Immature natural killer cell (primary cell): ENCODE results near the gene BACH1. TPM values are rescaled to one million over a fixed set of nuclear protein-coding genes. Genes with fewer than 3 reads are reported as not detected.

Source experiments
- DNase-seq, 3 donors: peaks; one replicate each; pipeline ENCODE4 v3.0.0; 2022; ENCODE audit warnings: mixed read lengths in 1 of 3
- H3K27ac Mint-ChIP-seq, 6 donors: one replicate each; pipeline ENCODE4 v1.8.0; 2020; ENCODE audit warnings: mixed read lengths in 6 of 6, mild to moderate bottlenecking in 5 of 6, inconsistent platforms in 4 of 6, moderate library complexity in 3 of 6
- H3K27me3 Mint-ChIP-seq, 3 donors: one replicate each; pipeline ENCODE4 v1.8.0; 2020 to 2021; ENCODE audit warnings: low read depth in 3 of 3, mild to moderate bottlenecking in 3 of 3, mixed read lengths in 3 of 3, moderate library complexity in 3 of 3, inconsistent platforms in 1 of 3
- H3K36me3 Mint-ChIP-seq, 3 donors: one replicate each; pipeline ENCODE4 v1.8.0; 2020; ENCODE audit warnings: mixed read lengths in 3 of 3, inconsistent platforms in 2 of 3, mild to moderate bottlenecking in 2 of 3
- H3K4me1 Mint-ChIP-seq, 2 donors: one replicate each; pipeline ENCODE4 v1.8.0; 2020; ENCODE audit warnings: inconsistent platforms in 2 of 2, mild to moderate bottlenecking in 2 of 2, mixed read lengths in 2 of 2, moderate library complexity in 1 of 2
- H3K4me3 Mint-ChIP-seq, 5 donors: one replicate each; pipeline ENCODE4 v1.8.0; 2020; ENCODE audit warnings: mild to moderate bottlenecking in 5 of 5, mixed read lengths in 5 of 5, inconsistent platforms in 3 of 5, moderate library complexity in 3 of 5
- H3K9me3 Mint-ChIP-seq, 6 donors: one replicate each; pipeline ENCODE4 v1.8.0; 2020; ENCODE audit warnings: mild to moderate bottlenecking in 6 of 6, mixed read lengths in 6 of 6, inconsistent platforms in 4 of 6, moderate library complexity in 3 of 6
- polyA plus RNA-seq, 3 donors: library from polyadenylated mRNA; unstranded; fragments of 300-500 nt; fragmentation: Illumina TruSeq; gene quantifications; one replicate each; pipeline ENCODE4 v1.2.3, GENCODE V29; 2021

Gene BACH1
- polyA plus RNA-seq, 3 donors from 2014 or later, result 10.1 to 30.2 (median 17.4) TPM

DNA sequence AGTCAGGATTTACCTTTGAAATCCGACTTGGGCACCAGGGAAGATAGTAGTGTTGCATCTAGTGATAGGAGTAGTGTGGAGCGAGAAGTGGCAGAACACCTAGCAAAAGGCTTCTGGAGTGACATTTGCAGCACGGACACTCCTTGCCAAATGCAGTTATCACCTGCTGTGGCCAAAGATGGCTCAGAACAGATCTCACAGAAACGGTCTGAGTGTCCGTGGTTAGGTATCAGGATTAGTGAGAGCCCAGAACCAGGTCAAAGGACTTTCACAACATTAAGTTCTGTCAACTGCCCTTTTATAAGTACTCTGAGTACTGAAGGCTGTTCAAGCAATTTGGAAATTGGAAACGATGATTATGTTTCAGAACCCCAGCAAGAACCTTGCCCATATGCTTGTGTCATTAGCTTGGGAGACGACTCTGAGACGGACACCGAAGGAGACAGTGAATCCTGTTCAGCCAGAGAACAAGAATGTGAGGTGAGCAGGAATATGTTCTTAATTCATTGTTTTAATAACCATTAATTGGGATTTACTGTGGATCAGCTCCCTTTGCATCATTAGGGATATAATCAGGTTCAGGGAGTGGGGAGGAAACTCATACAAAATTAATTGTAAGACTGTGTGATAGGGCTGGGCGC is 28.3 kb downstream of the BACH1 start:
- Mint-ChIP-seq H3K27ac (peak overlapping the region in 1 of 6 donors; percentile 21), H3K27me3 (no peaks in the 10 kb centered on the region), H3K4me1 (peaks cover 2 to 39% of the 10 kb centered on the region in 2 donors), H3K4me3 (no peak overlapping the region), H3K9me3 (no peaks in the 10 kb centered on the region), H3K36me3 (peaks cover 3 to 25% (median 13%) of the 10 kb centered on the region in 3 donors)
- DNase-seq, result no peak

DNA sequence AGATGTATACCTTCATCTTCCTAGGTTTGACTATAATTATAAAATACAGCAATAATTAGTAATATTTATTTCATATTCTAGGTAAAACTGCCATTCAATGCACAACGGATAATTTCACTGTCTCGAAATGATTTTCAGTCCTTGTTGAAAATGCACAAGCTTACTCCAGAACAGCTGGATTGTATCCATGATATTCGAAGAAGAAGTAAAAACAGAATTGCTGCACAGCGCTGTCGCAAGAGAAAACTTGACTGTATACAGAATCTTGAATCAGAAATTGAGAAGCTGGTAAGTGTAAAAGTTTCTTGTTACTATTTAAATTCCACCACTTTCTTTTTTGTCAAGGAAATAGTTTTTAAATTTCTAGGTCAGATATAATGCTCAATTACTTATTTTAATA is 30.7 kb downstream of the BACH1 start:
- H3K9me3 Mint-ChIP-seq, result no peaks in the 10 kb centered on the region
- H3K27ac Mint-ChIP-seq, result no peak overlapping the region
- H3K4me3 Mint-ChIP-seq, result no peak overlapping the region
- H3K4me1 Mint-ChIP-seq, result peaks cover 0 to 32% of the 10 kb centered on the region in 2 donors
- no peak for DNase-seq
- H3K27me3 Mint-ChIP-seq, result no peaks in the 10 kb centered on the region
- peaks cover 0 to 24% (median 16%) of the 10 kb centered on the region in 3 donors for H3K36me3 Mint-ChIP-seq

DNA sequence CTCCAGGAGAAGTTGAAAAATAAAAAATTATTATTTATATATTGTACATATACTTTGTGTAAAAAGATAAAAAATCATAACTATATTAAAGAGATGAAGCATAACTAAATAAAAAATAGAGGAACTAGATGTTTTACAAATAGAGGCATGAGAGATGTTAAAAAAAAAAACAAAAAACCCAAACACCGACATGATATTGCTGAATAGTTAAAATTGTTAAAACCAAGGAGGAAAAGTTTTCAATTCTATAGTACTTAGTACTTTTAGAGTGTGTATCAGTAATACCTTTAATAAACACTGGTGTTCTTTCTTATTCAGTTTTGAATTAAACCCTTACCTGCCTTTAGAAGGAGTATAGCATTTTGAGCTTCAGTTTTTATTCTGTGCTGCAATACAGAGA is 32.1 kb downstream of the BACH1 start:
- H3K27ac Mint-ChIP-seq, result peak overlapping the region in 1 of 6 donors; percentile 39
- no peaks in the 10 kb centered on the region for H3K9me3 Mint-ChIP-seq
- peaks cover 5 to 38% of the 10 kb centered on the region in 2 donors for H3K4me1 Mint-ChIP-seq
- H3K27me3 Mint-ChIP-seq, result no peaks in the 10 kb centered on the region
- DNase-seq, result no peak
- H3K36me3 Mint-ChIP-seq, result peaks cover 0 to 24% (median 16%) of the 10 kb centered on the region in 3 donors
- no peak overlapping the region for H3K4me3 Mint-ChIP-seq

DNA sequence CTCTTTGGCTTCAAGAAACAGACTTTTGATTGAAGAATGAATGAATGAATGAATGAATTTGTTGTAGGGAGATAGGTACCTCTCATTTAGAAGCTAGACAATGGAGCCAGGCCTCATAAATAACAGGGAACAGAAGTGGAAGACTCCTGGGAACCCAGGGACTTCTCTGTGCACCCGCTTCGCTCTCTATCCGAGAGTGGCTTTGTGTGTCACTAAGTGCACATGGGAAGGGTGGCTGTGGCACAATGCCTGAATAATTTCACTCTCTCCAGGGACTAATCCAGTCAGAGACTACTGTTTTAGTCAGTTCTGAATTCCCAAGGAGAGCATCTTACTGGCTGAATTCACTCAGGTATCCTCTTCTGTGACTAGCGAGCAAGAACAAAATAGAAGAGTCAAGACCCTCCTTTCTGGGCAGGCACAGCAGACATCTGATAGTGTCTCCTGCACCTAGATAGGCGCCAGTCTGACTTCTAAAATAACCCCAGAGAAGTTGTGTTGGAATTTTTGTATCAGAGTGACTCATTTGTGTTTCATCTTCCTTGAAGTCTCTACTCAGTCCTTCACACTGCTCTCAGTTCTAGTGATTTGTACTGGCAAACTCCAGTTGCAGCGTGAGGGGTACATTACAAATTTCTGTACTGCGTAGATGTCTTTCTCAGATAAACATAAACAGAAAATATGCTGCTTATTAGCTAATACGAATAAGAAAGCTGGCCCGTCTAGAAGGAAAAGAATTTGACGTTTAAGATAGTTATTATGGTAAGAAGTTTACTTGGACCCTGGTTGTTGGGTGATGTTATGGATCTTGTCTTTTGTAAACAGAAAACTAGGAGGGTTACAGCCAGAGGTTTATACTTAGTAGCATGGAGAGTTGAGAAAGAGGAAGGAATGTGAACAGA is 34.0 kb downstream of the BACH1 start:
- H3K27ac Mint-ChIP-seq, result no peak overlapping the region
- H3K36me3 Mint-ChIP-seq, result peaks cover 0 to 7% (median 4%) of the 10 kb centered on the region in 3 donors
- no peak for DNase-seq
- no peaks in the 10 kb centered on the region for H3K27me3 Mint-ChIP-seq
- H3K4me1 Mint-ChIP-seq, result peaks cover 8 to 32% of the 10 kb centered on the region in 2 donors
- H3K9me3 Mint-ChIP-seq, result no peaks in the 10 kb centered on the region
- no peak overlapping the region for H3K4me3 Mint-ChIP-seq

DNA sequence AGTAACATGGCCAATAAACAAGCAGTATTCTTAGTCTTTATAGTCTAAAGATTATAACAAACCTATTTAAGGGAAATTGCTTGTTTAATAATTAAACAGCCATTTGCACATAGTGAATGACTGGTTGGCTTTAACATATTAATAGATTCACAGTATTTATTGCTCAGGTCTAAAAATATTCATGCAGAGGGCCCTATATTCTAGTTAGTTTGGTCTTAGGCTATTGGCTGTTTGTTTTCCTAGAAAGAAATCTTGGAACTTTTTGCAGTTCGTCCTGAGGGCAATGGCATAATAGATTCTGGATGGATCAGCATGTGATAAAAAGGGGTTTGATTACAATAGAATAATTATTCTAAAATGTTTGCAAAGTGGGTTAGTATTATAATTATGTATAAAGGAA is 34.7 kb downstream of the BACH1 start:
- peak overlapping the region in 1 of 6 donors; percentile 49 for H3K27ac Mint-ChIP-seq
- no peak for DNase-seq
- no peak overlapping the region for H3K4me3 Mint-ChIP-seq
- no peaks in the 10 kb centered on the region for H3K9me3 Mint-ChIP-seq
- peaks cover 0 to 7% (median 4%) of the 10 kb centered on the region in 3 donors for H3K36me3 Mint-ChIP-seq
- peaks cover 8 to 32% of the 10 kb centered on the region in 2 donors for H3K4me1 Mint-ChIP-seq
- H3K27me3 Mint-ChIP-seq, result no peaks in the 10 kb centered on the region

DNA sequence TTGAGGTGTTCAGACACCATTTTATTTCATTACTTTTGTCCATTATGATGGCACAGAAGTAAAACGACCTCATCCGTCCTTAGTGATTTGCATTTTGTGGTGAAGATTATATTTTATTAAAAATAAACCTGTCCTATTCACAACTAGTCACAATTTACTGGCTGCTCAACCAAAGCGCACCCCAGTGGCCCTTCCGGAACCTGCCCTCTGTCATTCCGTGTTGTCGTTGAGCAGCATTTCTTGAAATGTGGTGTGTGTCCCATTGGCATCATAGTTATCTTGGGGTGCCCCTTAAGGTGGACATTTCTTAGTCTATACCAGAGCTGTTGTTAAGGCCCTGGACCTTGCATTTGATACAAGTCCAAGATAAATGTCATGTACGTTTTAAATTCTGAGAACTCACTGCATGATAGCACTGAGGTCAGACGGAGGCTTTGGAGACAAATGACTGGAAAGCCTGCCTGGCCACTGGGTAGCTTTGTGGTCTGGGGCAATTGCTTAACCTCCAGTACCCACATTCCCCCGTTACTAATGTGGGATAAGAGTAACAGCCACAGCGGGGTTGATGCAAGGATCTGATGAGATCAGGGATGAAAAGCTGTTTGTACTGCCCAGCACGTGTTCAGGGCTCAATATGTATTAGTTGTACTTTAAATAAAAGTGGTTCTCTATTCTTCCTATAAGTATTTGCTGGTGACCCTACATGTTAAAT is 36.2 kb downstream of the BACH1 start:
- no peak overlapping the region for H3K27ac Mint-ChIP-seq
- no peak for DNase-seq
- peaks cover 10 to 33% of the 10 kb centered on the region in 2 donors for H3K4me1 Mint-ChIP-seq
- no peak overlapping the region for H3K4me3 Mint-ChIP-seq
- H3K27me3 Mint-ChIP-seq, result no peaks in the 10 kb centered on the region
- H3K36me3 Mint-ChIP-seq, result peaks cover 3 to 4% (median 4%) of the 10 kb centered on the region in 3 donors
- no peaks in the 10 kb centered on the region for H3K9me3 Mint-ChIP-seq

DNA sequence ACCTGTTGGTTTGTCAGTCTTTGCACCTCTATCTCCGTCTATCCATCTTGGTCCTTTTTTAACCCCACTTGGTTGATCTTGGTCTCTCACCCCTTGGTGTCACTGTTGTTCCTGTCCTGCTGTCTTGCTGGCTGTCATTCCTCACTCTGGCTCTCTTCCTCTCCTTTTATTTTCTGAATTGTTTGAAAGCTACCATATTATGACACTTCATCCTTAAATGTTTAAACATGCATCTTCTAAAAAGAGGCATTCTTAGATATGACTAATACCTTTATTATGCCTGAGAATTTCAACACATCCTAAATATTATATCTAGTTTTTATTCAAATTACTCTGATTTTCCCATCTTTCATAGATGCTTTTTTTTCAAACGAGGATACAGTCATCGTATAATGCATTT is 37.0 kb downstream of the BACH1 start:
- H3K9me3 Mint-ChIP-seq, result no peaks in the 10 kb centered on the region
- peak overlapping the region in 1 of 6 donors; percentile 8 for H3K27ac Mint-ChIP-seq
- H3K4me1 Mint-ChIP-seq, result peaks cover 12 to 42% of the 10 kb centered on the region in 2 donors
- peaks cover 3 to 4% (median 4%) of the 10 kb centered on the region in 3 donors for H3K36me3 Mint-ChIP-seq
- H3K27me3 Mint-ChIP-seq, result no peaks in the 10 kb centered on the region
- DNase-seq, result no peak
- no peak overlapping the region for H3K4me3 Mint-ChIP-seq

DNA sequence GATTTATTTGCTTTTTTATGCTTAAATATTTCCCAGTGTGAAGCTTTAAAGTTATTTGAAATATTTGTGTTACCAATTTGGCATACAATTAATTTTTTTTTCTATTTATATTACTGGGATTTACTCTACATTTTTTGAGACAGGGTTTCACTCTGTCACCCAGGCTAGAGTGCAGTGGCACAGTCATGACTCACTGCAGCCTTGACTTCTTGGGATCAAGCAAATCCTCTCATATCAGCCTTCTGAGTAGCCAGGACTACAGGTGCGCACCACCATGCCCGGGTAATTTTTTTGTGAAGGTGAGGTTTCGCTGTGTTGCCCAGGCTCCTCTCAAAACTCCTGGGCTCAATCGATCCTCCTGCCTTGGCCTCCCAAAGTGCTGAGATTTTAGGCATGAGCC is 39.5 kb downstream of the BACH1 start:
- no peak overlapping the region for H3K4me3 Mint-ChIP-seq
- no peaks in the 10 kb centered on the region for H3K27me3 Mint-ChIP-seq
- H3K4me1 Mint-ChIP-seq, result peaks cover 12 to 38% of the 10 kb centered on the region in 2 donors
- peaks cover 2 to 11% (median 4%) of the 10 kb centered on the region in 3 donors for H3K36me3 Mint-ChIP-seq
- H3K9me3 Mint-ChIP-seq, result no peaks in the 10 kb centered on the region
- DNase-seq, result no peak
- H3K27ac Mint-ChIP-seq, result no peak overlapping the region

DNA sequence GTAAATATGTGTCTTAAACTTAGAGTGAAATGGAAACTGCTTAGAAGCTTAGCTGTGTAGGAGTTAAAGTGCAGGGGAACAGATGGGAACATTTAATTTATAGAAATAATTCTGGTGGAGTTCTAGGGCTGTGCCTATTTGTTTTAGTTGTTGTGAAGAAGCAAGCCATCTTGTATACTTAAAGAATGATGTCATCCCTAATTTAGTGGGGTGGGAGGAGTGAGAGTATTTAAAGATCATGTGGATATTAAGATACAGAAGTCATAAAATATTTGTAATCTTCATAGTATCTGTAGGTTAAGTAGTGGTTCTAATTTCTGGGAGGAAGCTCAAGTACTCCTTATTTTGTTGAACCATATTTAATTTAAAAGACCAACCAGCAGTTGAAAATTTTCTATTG is 41.5 kb downstream of the BACH1 start:
- Mint-ChIP-seq H3K4me3 (no peak overlapping the region), H3K27ac (no peak overlapping the region), H3K9me3 (no peaks in the 10 kb centered on the region), H3K4me1 (peaks cover 10 to 30% of the 10 kb centered on the region in 2 donors), H3K36me3 (peaks cover 4 to 16% (median 4%) of the 10 kb centered on the region in 3 donors), H3K27me3 (no peaks in the 10 kb centered on the region)
- DNase-seq, result no peak

DNA sequence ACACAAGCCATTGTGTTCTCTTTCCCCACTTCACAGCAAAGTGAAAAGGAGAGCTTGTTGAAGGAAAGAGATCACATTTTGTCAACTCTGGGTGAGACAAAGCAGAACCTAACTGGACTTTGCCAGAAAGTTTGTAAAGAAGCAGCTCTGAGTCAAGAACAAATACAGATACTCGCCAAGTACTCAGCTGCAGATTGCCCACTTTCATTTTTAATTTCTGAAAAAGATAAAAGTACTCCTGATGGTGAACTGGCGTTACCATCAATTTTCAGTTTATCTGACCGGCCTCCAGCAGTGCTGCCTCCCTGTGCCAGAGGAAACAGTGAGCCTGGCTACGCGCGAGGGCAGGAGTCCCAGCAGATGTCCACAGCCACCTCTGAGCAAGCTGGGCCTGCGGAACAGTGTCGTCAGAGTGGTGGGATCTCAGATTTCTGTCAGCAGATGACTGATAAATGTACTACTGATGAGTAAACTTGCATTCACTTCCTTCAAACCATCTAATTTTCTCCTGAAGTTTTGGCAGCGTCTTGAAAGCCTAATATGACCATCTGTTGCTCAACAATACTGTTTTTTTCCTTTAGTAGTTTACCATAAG is 43.7 kb downstream of the BACH1 start:
- H3K27ac Mint-ChIP-seq, result peak overlapping the region in 4 of 6 donors; percentile 34 to 65 (median 41)
- H3K27me3 Mint-ChIP-seq, result no peaks in the 10 kb centered on the region
- no peak for DNase-seq
- no peak overlapping the region for H3K4me3 Mint-ChIP-seq
- peaks cover 5 to 15% of the 10 kb centered on the region in 2 donors for H3K4me1 Mint-ChIP-seq
- H3K9me3 Mint-ChIP-seq, result no peaks in the 10 kb centered on the region
- H3K36me3 Mint-ChIP-seq, result peaks cover 4 to 19% (median 4%) of the 10 kb centered on the region in 3 donors

DNA sequence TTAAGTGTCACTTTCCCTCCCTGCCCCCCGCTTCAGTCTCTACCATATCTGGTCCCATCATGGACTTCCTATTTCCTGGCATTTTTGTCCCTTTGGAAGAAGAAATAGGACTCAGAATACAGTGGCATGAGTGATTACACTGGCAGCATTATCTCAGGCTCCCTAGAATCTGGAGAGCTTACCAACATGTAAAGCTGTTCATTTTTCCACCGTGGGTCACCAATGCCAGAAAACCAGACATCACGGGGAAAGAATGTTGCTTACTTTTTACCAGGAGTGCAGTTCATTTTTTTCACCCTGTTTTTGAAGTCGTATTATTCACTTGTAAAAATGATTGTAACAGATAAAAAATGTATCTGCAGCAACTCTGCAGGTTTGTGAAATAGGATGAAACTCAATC is 44.8 kb downstream of the BACH1 start:
- Mint-ChIP-seq H3K9me3 (no peaks in the 10 kb centered on the region), H3K4me3 (no peak overlapping the region), H3K36me3 (peaks cover 3 to 19% (median 4%) of the 10 kb centered on the region in 3 donors), H3K27ac (no peak overlapping the region), H3K27me3 (no peaks in the 10 kb centered on the region), H3K4me1 (peaks cover 14 to 25% of the 10 kb centered on the region in 2 donors)
- DNase-seq, result no peak

DNA sequence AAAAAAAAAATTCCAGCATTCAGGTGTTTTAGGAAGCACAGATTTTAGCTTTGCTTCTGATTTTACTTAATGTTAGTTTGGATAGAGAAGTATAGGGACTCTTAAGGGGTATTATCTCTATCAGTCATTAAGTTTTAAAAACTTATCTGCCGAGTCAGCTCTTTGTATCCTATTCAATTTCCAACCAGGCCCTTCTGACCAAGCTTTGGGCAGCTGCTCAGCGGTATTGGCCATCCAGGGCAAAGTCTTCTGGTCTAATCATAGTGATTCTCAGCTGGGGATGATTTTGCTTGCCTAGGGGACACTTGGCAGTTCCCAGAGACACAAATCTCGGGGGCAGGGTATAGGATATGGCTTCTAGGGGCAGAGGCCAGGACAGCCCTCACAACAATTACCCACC is 47.6 kb downstream of the BACH1 start:
- DNase-seq, result no peak
- peak overlapping the region in 1 of 6 donors; percentile 46 for H3K27ac Mint-ChIP-seq

DNA sequence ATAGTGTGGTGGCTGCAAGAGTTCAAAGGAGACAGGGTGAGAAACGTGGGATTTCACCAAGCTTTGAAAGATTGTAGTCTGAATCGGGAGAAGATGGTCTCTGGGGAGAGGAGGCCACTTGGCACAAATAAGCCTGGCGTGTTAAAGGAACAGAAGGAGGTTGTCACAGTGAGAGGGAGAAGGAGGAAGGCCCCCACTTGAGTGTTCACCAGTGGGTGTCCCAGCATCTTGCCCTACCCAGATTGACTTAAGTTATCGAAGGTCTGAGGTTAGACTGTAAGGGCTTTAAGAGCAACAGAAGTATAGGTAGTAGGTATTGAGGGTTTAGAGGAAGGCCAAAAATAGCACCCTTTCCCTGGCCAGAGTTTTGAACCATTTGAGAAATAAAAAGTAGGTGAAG is 48.0 kb downstream of the BACH1 start:
- Mint-ChIP-seq H3K4me3 (no peak overlapping the region), H3K9me3 (no peaks in the 10 kb centered on the region), H3K27me3 (no peaks in the 10 kb centered on the region), H3K36me3 (peaks cover 0 to 29% (median 4%) of the 10 kb centered on the region in 3 donors), H3K4me1 (peaks cover 10 to 17% of the 10 kb centered on the region in 2 donors), H3K27ac (no peak overlapping the region)
- no peak for DNase-seq

More for the DNA sequence above, 47.6 kb downstream of the BACH1 start:
- peaks cover 10 to 17% of the 10 kb centered on the region in 2 donors for H3K4me1 Mint-ChIP-seq
- H3K4me3 Mint-ChIP-seq, result no peak overlapping the region
- H3K36me3 Mint-ChIP-seq, result peaks cover 0 to 24% (median 4%) of the 10 kb centered on the region in 3 donors
- no peaks in the 10 kb centered on the region for H3K27me3 Mint-ChIP-seq
- H3K9me3 Mint-ChIP-seq, result no peaks in the 10 kb centered on the region
